H1 (cell line): ENCODE results near the gene LRRN1. TPM values are rescaled to one million over a fixed set of nuclear protein-coding genes. Genes with fewer than 3 reads are reported as not detected.

ENCODE experiments used
- CTCF ChIA-PET: fragments of 300-600 bp; sonication (Branson Sonifier 250); formaldehyde crosslinking; loops from one replicate; lab custom pipeline; 2021; ENCODE audit not compliant: partially characterized antibody; lab: Charles Lee
- POLR2A ChIA-PET: fragments of 300-600 bp; sonication (Branson Sonifier 250); formaldehyde crosslinking; loops from one replicate; lab custom pipeline; 2021; ENCODE audit warnings: inconsistent platforms; ENCODE audit not compliant: partially characterized antibody; lab: Charles Lee
- DNase-seq, 2 experiments: peaks; one replicate each; pipeline versions ENCODE4 v3.0.0 to v3.0.0-alpha.2; 2010 to 2022; ENCODE audit warnings: low spot score in 2 of 2, low read depth in 1 of 2, mixed read lengths in 1 of 2
- FAIRE-seq: peaks from 2 replicates; lab custom pipeline; 2011; peaks lifted over from hg19 to GRCh38; lab: Jason Lieb, UNC
- H2AFZ ChIP-seq: 2 replicates; pipeline ENCODE4 v1.8.1; 2012; ENCODE audit warnings: low read length, inconsistent platforms
- H2AK5ac ChIP-seq: 2 replicates; pipeline ENCODE4 v1.6.1; 2013; ENCODE audit warnings: low read depth, low read length
- H2BK120ac ChIP-seq: replicated peaks from 2 replicates; pipeline ENCODE3; 2013; ENCODE audit warnings: low read depth, low read length, inconsistent platforms
- H2BK12ac ChIP-seq: 2 replicates; pipeline ENCODE4 v1.6.1; 2013; ENCODE audit warnings: low read depth, low read length
- H2BK15ac ChIP-seq: 2 replicates; pipeline ENCODE4 v1.6.1; 2013; ENCODE audit warnings: low read length
- H2BK20ac ChIP-seq: 2 replicates; pipeline ENCODE4 v1.6.1; 2013; ENCODE audit warnings: low read length
- H2BK5ac ChIP-seq: 2 replicates; pipeline ENCODE4 v1.6.1; 2013; ENCODE audit warnings: low read depth, low read length
- H3K14ac ChIP-seq: 2 replicates; pipeline ENCODE4 v1.6.1; 2013; ENCODE audit warnings: inconsistent platforms; ENCODE audit not compliant: insufficient read length
- H3K18ac ChIP-seq: 2 replicates; pipeline ENCODE4 v1.6.1; 2013; ENCODE audit warnings: low read length; ENCODE audit errors: extremely low read depth
- H3K23ac ChIP-seq: 2 replicates; pipeline ENCODE4 v1.6.1; 2013; ENCODE audit warnings: inconsistent platforms; ENCODE audit not compliant: insufficient read length
- H3K23me2 ChIP-seq: 2 replicates; pipeline ENCODE4 v1.6.1; 2013; ENCODE audit warnings: low read depth, low read length
- H3K27ac ChIP-seq: 2 replicates; pipeline ENCODE4 v1.6.1; 2011; ENCODE audit warnings: low read depth, low read length, inconsistent platforms
- H3K27me3 ChIP-seq, 4 experiments: replicated peaks in 1 of 4; 1 replicate in 1 of 4; 2 replicates in 3 of 4; pipeline versions ENCODE4 v1.6.1 to v1.8.1; 2011 to 2013; ENCODE audit warnings: low read length in 3 of 4, mild to moderate bottlenecking in 3 of 4, inconsistent platforms in 2 of 4, mixed read lengths in 2 of 4, moderate library complexity in 1 of 4; ENCODE audit not compliant: control insufficient read depth in 3 of 4, insufficient read depth in 3 of 4; ENCODE audit errors: extremely low read depth in 1 of 4
- H3K36me3 ChIP-seq, 4 experiments: 2 replicates each; pipeline versions ENCODE4 v1.6.1 to v1.8.1; 2011 to 2013; ENCODE audit warnings: mild to moderate bottlenecking in 4 of 4, low read length in 3 of 4, moderate library complexity in 2 of 4, control low read depth in 1 of 4, inconsistent platforms in 1 of 4; ENCODE audit not compliant: insufficient read depth in 4 of 4, control insufficient read depth in 2 of 4
- H3K4ac ChIP-seq: replicated peaks from 2 replicates; pipeline ENCODE3; 2013; ENCODE audit warnings: low read length, low read depth, mixed read lengths, inconsistent platforms; ENCODE audit not compliant: insufficient read length
- H3K4me1 ChIP-seq, 4 experiments: replicated peaks in 1 of 4; 1 replicate in 1 of 4; 2 replicates in 3 of 4; pipeline versions ENCODE4 v1.6.1 to v1.8.1; 2011 to 2013; ENCODE audit warnings: low read length in 3 of 4, inconsistent platforms in 2 of 4, mixed read lengths in 1 of 4; ENCODE audit not compliant: insufficient read depth in 4 of 4, control insufficient read depth in 3 of 4
- H3K4me2 ChIP-seq, 2 experiments: 2 replicates each; pipeline versions ENCODE4 v1.6.1 to v1.8.1; 2011 to 2013; ENCODE audit warnings: low read depth in 2 of 2, low read length in 2 of 2, control low read depth in 1 of 2, inconsistent platforms in 1 of 2, mild to moderate bottlenecking in 1 of 2; ENCODE audit not compliant: insufficient read depth in 1 of 2
- H3K4me3 ChIP-seq, 4 experiments: fragments of 200-600, 300-600 bp in 1 of 4; sonication (generic), shearing (Covaris generic), sonication (Bioruptor Twin) in 1 of 4; 2 replicates each; pipeline versions ENCODE4 v1.5.1 to v1.8.1; 2011 to 2016; ENCODE audit warnings: low read length in 4 of 4, low read depth in 3 of 4, control low read depth in 2 of 4, inconsistent platforms in 2 of 4, mild to moderate bottlenecking in 2 of 4, mixed read lengths in 1 of 4, moderate library complexity in 1 of 4; ENCODE audit not compliant: insufficient read depth in 2 of 4; ENCODE audit errors: extremely low read depth in 1 of 4
- H3K56ac ChIP-seq: replicated peaks from 2 replicates; pipeline ENCODE3; 2013; ENCODE audit warnings: low read depth, mild to moderate bottlenecking, mixed read lengths, low read length, inconsistent platforms; ENCODE audit not compliant: insufficient read length
- H3K79me1 ChIP-seq: 2 replicates; pipeline ENCODE4 v1.6.1; 2013; ENCODE audit warnings: low read depth, low read length, control low read depth
- H3K79me2 ChIP-seq, 2 experiments: 2 replicates each; pipeline versions ENCODE4 v1.6.1 to v1.8.1; 2012 to 2013; ENCODE audit warnings: low read length in 2 of 2, mild to moderate bottlenecking in 2 of 2, inconsistent platforms in 1 of 2; ENCODE audit not compliant: insufficient read depth in 2 of 2, control insufficient read depth in 1 of 2
- H3K9ac ChIP-seq, 4 experiments: replicated peaks in 1 of 4; 1 replicate in 1 of 4; 2 replicates in 3 of 4; pipeline versions ENCODE4 v1.6.1 to v1.8.1; 2011 to 2013; ENCODE audit warnings: low read depth in 3 of 4, low read length in 3 of 4, control low read depth in 2 of 4, mild to moderate bottlenecking in 2 of 4, moderate library complexity in 2 of 4, inconsistent platforms in 1 of 4; ENCODE audit errors: extremely low read depth in 1 of 4
- H3K9me3 ChIP-seq, 2 experiments: 2 replicates each; pipeline versions ENCODE4 v1.6.1 to v1.8.1; 2012 to 2013; ENCODE audit warnings: mild to moderate bottlenecking in 2 of 2, moderate library complexity in 2 of 2, control low read depth in 1 of 2, inconsistent platforms in 1 of 2, low read depth in 1 of 2, low read length in 1 of 2, mixed read lengths in 1 of 2; ENCODE audit not compliant: insufficient read depth in 2 of 2
- H4K20me1 ChIP-seq, 2 experiments: replicated peaks in 1 of 2; 2 replicates each; pipeline versions ENCODE3 to v1.8.1; 2011 to 2013; ENCODE audit warnings: inconsistent platforms in 2 of 2, low read length in 2 of 2, mild to moderate bottlenecking in 1 of 2; ENCODE audit not compliant: insufficient read depth in 2 of 2, control insufficient read depth in 1 of 2
- H4K5ac ChIP-seq: 2 replicates; pipeline ENCODE4 v1.6.1; 2013; ENCODE audit warnings: low read length, low read depth, mixed read lengths, inconsistent platforms; ENCODE audit not compliant: insufficient read length
- H4K8ac ChIP-seq: 2 replicates; pipeline ENCODE4 v1.8.0; 2013; ENCODE audit warnings: mild to moderate bottlenecking, moderate library complexity, low read length, inconsistent platforms; ENCODE audit not compliant: insufficient read depth; ENCODE audit errors: extremely low read depth
- H4K91ac ChIP-seq: replicated peaks from 2 replicates; pipeline ENCODE3; 2013; ENCODE audit warnings: low read length, mixed read lengths, inconsistent platforms; ENCODE audit not compliant: insufficient read length
- SIN3A ChIP-seq, 2 experiments: IDR thresholded peaks in 1 of 2; conservative IDR thresholded peaks in 1 of 2; 2 replicates each; pipeline ENCODE4 v1.6.1; 2011 to 2012; ENCODE audit warnings: low read length in 2 of 2, improper control_type of control experiment in 1 of 2, low read depth in 1 of 2, mild to moderate bottlenecking in 1 of 2
- WGBS, 2 experiments: shearing (Covaris generic) in 1 of 2; methylation state at CpG; one replicate each; pipeline versions ENCODE4 v1.1.6 to v1.1.7; 2013 to 2015; ENCODE audit warnings: low lambda C conversion rate in 2 of 2, mixed read lengths in 2 of 2, inconsistent platforms in 1 of 2, low coverage in 1 of 2, missing lambda C conversion rate in 1 of 2; ENCODE audit not compliant: insufficient replicate concordance in 2 of 2, insufficient coverage in 1 of 2, insufficient read length in 1 of 2; ENCODE audit errors: extremely low coverage in 1 of 2, missing lambda C conversion rate in 1 of 2; 5-methylcytosine and 5-hydroxymethylcytosine counted together
- polyA plus RNA-seq, 7 experiments: library from polyadenylated mRNA; depleted of rRNA in 3 of 7; stranded (reverse) in 5 of 7; unstranded in 2 of 7; fragments of >200 nt in 5 of 7; fragments of 200-250 nt in 2 of 7; gene quantifications; 1 replicate in 5 of 7; 2 replicates in 1 of 7; 4 replicates in 1 of 7; pipeline versions ENCODE4 v1.2.1 to v1.2.3, GENCODE V29; 2011 to 2013; ENCODE audit warnings: missing spikeins in 2 of 7, mixed read lengths in 2 of 7
- total RNA-seq: library from RNA; stranded (reverse); fragmentation: NEBNext Ultra II Directional; extraction: Animal tissue kit (Norgen Biotek cat#: 25700); gene quantifications from 2 replicates; pipeline ENCODE4 v1.2.1, GENCODE V29; 2021

LRRN1 gene
- total and polyA plus RNA-seq, 2 of the 8 experiments (the other 6 are each of a cell fraction or from before 2014, with no cell fraction given), result 159 to 199 TPM

DNA sequence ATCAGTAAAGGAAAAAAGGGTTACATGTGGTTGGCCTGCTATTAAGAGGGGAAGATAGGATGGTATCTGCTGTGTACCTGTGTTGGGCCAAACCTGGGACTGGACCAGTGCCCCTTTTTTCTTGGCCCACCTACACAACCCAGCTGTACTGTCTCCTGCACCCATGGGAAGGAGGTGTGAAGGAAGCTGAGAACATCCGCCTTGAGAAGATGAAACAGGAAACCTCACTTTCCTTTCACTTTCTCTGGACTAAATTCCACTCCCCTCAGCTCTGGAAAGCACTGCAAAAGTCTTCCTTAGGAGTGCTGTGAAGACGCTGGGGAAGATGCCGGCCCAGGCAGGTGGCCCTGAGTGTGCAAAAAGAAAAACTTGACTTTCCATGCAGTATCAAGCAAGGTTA, 37.6 kb downstream of the LRRN1 start:
- H3K27ac ChIP-seq, result no peak overlapping the region
- no peak overlapping the region for H2AK5ac ChIP-seq
- CTCF ChIA-PET, result no interaction called here
- H3K79me2 ChIP-seq, result peaks cover 11 to 96% of the 10 kb centered on the region in 2 experiments; a peak in 3 of 4 replicates
- WGBS, 2 experiments, result 98% methylated on average over 3 of the region's 3 CpGs; no CpG with 5 or more reads in 1 of the 2 experiments
- H3K36me3 ChIP-seq, result peaks cover 0 to 82% (median 33%) of the 10 kb centered on the region in 4 experiments
- no peak overlapping the region for H3K9ac ChIP-seq
- no peak overlapping the region for H3K14ac ChIP-seq
- no peak overlapping the region for H2BK5ac ChIP-seq
- H3K9me3 ChIP-seq, result peaks cover 8 to 11% of the 10 kb centered on the region in 2 experiments; a peak in 3 of 4 replicates
- no peak overlapping the region for H2BK12ac ChIP-seq
- DNase-seq (no peak), FAIRE-seq (no peak)
- no peaks in the 10 kb centered on the region; the same call in none of the 2 replicates for H3K79me1 ChIP-seq
- H3K4me1 ChIP-seq, result no peaks in the 10 kb centered on the region
- H3K56ac ChIP-seq, result no peak overlapping the region
- no peak overlapping the region for H3K4me2 ChIP-seq
- no peak overlapping the region for H3K4me3 ChIP-seq
- H2BK15ac ChIP-seq, result no peak overlapping the region
- no peaks in the 10 kb centered on the region for H3K23me2 ChIP-seq
- no peak overlapping the region for H2AFZ ChIP-seq
- POLR2A ChIA-PET, result interaction anchor here (0.9 to 1.9 kb wide), 8 partner anchors 10 to 209 kb away, joined by 3 to 9 read pairs (median 4); no protein-coding TSS in a partner anchor
- H3K27me3 ChIP-seq, result no peaks in the 10 kb centered on the region
- H4K20me1 ChIP-seq, result peaks cover 2 to 3% of the 10 kb centered on the region in 2 experiments
- H3K4ac ChIP-seq, result no peak overlapping the region
- H4K91ac ChIP-seq, result no peak overlapping the region
- no peak overlapping the region for H3K23ac ChIP-seq
- H4K5ac ChIP-seq, result no peak overlapping the region
- no peak overlapping the region for H2BK20ac ChIP-seq
- H4K8ac ChIP-seq, result no peak overlapping the region
- no peak for TF ChIP-seq SIN3A (conservative IDR thresholded peaks at IDR 0.05 in 1 of 2, IDR thresholded peaks at IDR 0.05 in 1 of 2; ENCODE audit: low read depth in 1 of 2, low read length in 2 of 2)
- no peak overlapping the region for H2BK120ac ChIP-seq
- H3K18ac ChIP-seq, result no peak overlapping the region
